GM18498 (cell line): ENCODE measurements around the gene HUNK.
"Not testable (repeated sequence)": the region's sequence is repeated elsewhere in the genome, so short reads cannot be mapped to it uniquely, and the experiment has no call there.

ENCODE experiments used
- ATAC-seq: cut with Tn5 transposase; IDR thresholded peaks from one replicate; pipeline ENCODE4 v1.9.1; 2021; ENCODE audit warnings: mild to moderate bottlenecking, moderate library complexity; ENCODE audit not compliant: unreplicated experiment

Gene HUNK

GRCh38 chr21:31918250-31918775, 45.5 kb downstream of the HUNK start:
- ATAC-seq: no peak

GRCh38 chr21:31920275-31920674, 47.5 kb downstream of the HUNK start:
- no peak for ATAC-seq

DNA sequence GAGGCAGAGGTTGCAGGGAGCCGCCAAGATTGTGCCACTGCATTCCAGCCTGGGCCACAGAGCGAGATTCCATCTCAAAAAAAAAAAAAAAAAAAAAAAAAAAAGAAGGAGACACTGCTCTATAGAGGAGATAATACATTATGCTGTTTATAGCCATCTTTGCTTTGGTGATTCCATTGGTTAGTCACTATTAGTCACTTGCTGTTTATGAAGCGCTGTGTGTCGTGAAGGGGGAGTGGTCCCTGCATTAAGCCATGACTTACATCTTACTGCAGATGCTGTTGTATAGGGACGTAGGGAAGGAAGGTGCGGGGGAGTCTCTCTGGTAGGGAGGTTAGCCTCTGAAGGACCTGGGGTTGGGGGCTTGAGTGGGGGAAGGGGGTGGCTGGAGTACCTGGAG, 48.3 kb downstream of the HUNK start:
- ATAC-seq: no peak

DNA sequence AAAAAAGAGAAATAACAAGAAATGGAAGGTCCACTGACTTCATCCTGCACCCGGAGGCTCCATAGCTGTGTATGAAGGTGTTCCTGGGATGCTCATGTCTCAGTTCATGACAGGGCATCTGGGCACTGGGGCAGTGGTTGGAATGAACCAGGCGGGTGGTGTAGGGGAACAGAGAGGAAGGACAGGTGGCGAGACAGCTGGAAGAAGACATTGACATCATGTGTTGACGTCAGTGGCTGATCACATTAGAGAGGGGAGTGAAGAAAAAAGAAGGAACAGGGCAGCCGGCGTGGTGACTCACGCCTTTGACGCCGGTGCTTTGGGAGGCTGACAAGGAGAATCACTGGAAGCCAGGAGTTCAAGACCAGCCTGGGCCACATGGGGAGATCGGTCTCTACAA, 50.1 kb downstream of the HUNK start:
- ATAC-seq: no peak

DNA sequence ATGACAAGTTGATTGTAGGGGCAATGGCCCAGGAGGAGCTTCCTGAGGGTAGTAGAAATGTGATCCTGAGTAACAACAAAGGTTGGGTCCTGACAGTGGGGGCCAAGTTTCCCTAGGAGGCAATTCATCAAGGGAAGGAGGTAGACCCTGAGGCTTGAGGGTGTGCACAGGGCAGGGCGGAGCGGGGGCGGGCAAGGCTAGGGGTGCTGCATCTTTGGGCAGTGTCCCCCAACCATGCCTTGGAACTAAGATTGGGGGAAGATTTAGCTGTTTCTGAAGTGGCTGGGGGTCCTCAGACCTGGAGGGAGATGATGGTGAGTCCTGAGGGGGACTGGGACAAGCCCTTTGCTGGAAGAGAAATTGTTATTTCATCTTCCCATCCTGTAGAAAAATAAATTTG, 50.9 kb downstream of the HUNK start:
- ATAC-seq: no peak

DNA sequence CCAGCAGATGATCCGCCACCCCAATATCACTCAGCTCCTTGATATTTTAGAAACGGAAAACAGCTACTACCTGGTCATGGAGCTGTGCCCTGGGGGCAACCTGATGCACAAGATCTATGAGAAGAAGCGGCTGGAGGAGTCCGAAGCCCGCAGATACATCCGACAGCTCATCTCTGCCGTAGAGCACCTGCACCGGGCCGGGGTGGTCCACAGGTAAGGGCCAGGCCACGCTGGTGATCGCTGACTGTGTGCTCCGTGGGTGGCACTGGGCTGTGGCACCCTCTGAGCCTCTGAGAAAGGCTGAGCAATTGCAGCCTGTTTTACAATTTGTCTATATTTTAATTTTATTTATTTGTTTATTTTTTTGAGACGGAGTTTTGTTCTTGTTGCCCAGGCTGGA, 51.7 kb downstream of the HUNK start:
- no peak for ATAC-seq

DNA sequence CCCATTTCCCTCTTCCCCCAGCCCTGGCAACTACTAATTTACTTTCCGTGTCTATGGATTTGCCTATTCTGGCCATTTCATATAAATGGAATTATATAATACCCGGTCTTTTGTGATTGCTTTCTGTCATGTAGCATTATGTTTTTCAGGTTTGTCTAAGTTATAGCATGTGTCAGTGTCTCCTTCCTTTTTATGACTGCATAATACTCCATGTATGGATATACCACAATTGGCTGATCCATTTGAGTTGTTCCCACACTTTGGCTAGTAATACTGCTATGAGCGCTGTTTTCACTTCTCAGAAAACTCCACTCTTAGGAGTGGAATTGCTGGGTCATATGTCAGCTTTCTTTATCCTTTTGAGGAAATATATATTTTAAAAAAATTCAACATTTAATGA, 53.7 kb downstream of the HUNK start:
- ATAC-seq: no peak

DNA sequence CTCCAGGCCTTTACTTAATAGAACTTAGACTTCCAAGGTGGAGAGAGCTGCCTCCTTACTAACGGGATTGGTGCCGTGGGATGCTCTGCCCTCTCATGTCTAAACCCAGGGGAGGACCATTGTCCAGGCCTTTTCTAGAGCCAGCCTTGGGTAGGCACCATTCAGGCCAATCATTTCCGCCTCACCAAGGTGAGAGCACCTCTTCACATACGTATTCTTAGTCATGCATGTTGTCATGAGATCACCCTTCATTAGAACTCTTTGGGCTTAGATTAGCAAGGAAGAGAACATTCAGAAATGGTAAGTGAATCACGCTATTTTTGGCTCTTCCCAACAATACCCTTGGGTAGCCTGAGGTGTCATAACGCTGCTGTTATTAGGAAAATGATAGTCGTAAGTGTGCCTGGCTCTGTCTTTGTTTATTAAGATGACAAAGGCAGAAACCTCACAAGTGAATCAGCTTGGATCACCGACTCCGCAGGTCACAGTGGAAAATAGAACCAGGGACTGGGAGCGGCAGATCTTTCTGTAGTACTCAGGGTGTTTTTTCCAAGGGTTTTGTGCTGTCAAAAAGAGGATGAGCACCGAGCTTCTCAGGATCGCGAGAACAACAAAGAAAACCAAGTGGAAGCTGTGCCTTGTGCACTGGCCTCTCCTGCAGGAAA, 55.0 kb downstream of the HUNK start:
- no peak for ATAC-seq

GRCh38 chr21:31928656-31929055, 55.8 kb downstream of the HUNK start:
- no peak for ATAC-seq

GRCh38 chr21:31929548-31929947, 56.7 kb downstream of the HUNK start:
- no peak for ATAC-seq

- no peak for ATAC-seq
Measured at GRCh38 chr21:31930001-31930400, 57.2 kb downstream of the HUNK start.

DNA sequence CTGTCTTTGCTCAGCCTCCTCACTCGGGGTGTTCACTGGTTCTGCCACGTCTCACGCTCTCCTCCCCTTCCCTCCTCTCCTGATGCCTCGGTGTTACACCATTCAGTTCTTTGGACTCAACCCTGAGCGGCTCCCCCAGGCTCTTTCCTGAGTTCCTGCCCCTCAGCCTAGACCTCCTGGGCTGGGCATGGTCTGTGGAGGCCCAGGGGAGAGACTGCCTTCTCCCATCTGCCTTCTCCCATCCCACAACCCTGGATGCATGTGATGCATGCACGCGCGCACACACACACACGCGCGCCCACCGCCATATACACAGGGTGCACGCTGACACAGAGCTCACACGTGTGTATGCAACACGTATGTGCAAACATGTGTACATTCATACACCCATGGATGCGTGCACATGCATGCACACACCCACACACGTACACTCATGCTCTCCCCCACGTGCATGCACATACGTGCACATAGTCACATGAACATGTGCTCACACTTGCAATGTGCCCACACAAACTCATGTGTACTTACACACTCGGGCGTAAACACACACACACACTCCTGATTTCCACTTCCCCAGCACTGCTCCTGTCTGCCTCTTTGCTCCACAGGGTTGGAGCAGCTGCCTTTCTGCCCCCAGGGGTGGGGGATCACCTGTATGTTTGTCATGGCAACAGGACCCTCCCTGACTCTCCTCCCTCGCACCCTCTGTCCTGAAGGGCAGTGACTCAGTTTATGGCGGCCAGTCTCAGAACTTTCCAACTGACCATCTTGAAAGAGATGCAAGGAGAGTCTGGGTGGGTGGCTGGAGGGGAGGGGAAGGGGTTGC, 59.0 kb downstream of the HUNK start:
- ATAC-seq: no peak

GRCh38 chr21:31932470-31932764, 59.6 kb downstream of the HUNK start:
- no peak for ATAC-seq

- ATAC-seq: no peak
Measured at GRCh38 chr21:31937303-31937702, 64.5 kb downstream of the HUNK start.

GRCh38 chr21:31938330-31939301, 65.8 kb downstream of the HUNK start:
- ATAC-seq: no peak

GRCh38 chr21:31941694-31942093, 68.9 kb downstream of the HUNK start:
- no peak for ATAC-seq

DNA sequence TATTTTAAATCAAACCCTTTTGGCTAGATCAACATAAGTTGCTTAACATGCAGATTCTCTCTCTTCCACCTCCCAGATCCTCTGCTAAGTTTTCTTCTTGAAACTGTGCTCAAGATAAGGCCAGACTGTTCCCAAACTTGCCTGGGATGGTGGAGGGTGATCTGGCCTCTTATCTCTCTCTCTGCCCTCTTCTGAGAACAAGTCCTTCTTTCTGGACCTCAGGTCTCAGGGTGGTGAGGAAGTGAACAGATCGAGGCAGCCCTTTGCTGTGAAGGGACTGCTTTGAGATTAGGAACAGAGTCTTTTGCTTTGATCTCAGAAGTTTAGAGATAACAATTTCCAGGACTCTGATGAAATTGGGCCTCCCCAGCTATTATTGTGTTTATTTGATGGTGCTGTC, 70.7 kb downstream of the HUNK start:
- no peak for ATAC-seq

DNA sequence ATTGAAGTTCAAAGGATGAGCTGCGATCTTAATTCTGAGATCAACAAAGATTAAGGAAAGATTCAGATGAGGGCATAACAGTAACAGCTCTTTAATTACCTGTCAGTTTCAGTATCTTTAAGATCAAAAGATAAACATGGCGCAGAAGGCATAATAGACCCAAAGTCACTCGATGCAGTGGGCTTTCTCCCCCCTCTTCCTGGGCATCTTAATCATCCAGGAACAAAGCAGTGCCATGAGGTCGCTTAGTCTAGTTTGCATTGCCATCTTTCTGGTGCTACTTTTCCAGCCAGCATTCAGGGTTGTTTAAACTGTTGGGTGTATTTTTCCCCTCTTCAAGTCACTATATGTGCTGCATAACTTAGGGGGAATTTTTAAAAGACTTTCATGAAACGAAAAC, 72.3 kb downstream of the HUNK start:
- ATAC-seq: no peak

GRCh38 chr21:31945546-31945945, 72.7 kb downstream of the HUNK start:
- ATAC-seq: no peak

- ATAC-seq: no peak
Measured at GRCh38 chr21:31946231-31946630, 73.4 kb downstream of the HUNK start.

GRCh38 chr21:31946876-31947550, 74.2 kb downstream of the HUNK start:
- ATAC-seq: not testable (repeated sequence)
